BLaER1 treated with 17β-estradiol and CSF1 and Interleukin-3, amounts not matched to agents 10 nM and 100 nM (cell line): ENCODE results near the gene DNM3.
A peak's percentile ranks its signal among the peaks of the same experiment; 100 is the strongest.

Experiments
- H3K27ac ChIP-seq, 11 experiments: shearing (Covaris generic); formaldehyde crosslinking; 2 replicates each; pipeline ENCODE4 v1.8.1; 2022
- H3K27me3 ChIP-seq, 11 experiments: shearing (Covaris generic); formaldehyde crosslinking; 2 replicates each; pipeline ENCODE4 v1.8.1; 2022
- H3K36me3 ChIP-seq, 11 experiments: shearing (Covaris generic); formaldehyde crosslinking; 2 replicates each; pipeline ENCODE4 v1.8.1; 2022
- H3K4me1 ChIP-seq, 10 experiments: shearing (Covaris generic); formaldehyde crosslinking; 2 replicates each; pipeline ENCODE4 v1.8.1; 2022
- H3K4me2 ChIP-seq, 11 experiments: shearing (Covaris generic); formaldehyde crosslinking; 2 replicates each; pipeline ENCODE4 v1.8.1; 2022
- H3K4me3 ChIP-seq, 10 experiments: shearing (Covaris generic); formaldehyde crosslinking; 2 replicates each; pipeline ENCODE4 v1.8.1; 2022
- H3K9ac ChIP-seq, 11 experiments: shearing (Covaris generic); formaldehyde crosslinking; 2 replicates each; pipeline ENCODE4 v1.8.1; 2022
- H3K9me3 ChIP-seq, 11 experiments: shearing (Covaris generic); formaldehyde crosslinking; replicated peaks in 1 of 11; 2 replicates each; pipeline ENCODE4 v1.8.1; 2022
- H4K20me1 ChIP-seq, 11 experiments: shearing (Covaris generic); formaldehyde crosslinking; 2 replicates each; pipeline ENCODE4 v1.8.1; 2022
- Cebpa-rat ChIP-seq, 11 experiments: shearing (Covaris generic); IDR thresholded peaks; 2 replicates each; pipeline ENCODE4 v1.8.1; 2022

The DNM3 gene

GRCh38 chr1:171901245-171901644 is 59.9 kb downstream of the DNM3 start:
- no peak overlapping the region for H3K27ac ChIP-seq

DNA sequence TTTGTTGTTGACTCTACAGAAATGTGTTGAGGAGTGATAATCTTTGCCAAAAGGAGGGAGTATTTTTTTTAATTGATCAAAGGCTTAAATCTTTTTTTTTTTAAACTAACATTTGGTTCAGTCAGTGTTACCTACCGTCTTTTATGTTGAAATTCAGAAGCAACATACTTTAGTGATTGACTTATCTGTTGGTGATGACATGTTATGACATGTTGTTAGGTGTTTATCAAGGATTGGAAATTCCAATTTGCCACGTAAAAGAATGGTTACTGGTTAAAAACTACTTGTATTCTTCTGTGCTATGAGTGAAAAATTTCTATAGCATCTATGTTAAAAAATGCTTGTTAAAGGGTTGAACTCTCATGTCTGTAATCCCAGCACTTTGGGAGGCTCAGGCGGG is 61.2 kb downstream of the DNM3 start:
- Histone ChIP-seq H3K36me3 (no peaks in the 10 kb centered on the region), H3K27me3 (no peaks in the 10 kb centered on the region), H3K4me3 (no peak overlapping the region), H3K9ac (no peak overlapping the region), H3K4me1 (peaks cover 0 to 5% (median 0%) of the 10 kb centered on the region in 10 experiments; a peak in 1 of 20 replicates), H3K27ac (no peak overlapping the region), H3K9me3 (no peaks in the 10 kb centered on the region), H3K4me2 (no peak overlapping the region), H4K20me1 (no peaks in the 10 kb centered on the region)
- TF ChIP-seq Cebpa-rat (IDR thresholded peaks at IDR 0.05): no peak

More at GRCh38 chr1:171901245-171901644, 59.9 kb downstream of the DNM3 start:
- Histone ChIP-seq H3K9me3 (no peaks in the 10 kb centered on the region), H3K36me3 (no peaks in the 10 kb centered on the region), H4K20me1 (no peaks in the 10 kb centered on the region), H3K4me1 (peaks cover 0 to 5% (median 0%) of the 10 kb centered on the region in 10 experiments; a peak in 1 of 20 replicates), H3K9ac (no peak overlapping the region), H3K4me2 (no peak overlapping the region), H3K27me3 (no peaks in the 10 kb centered on the region), H3K4me3 (no peak overlapping the region)
- no peak for TF ChIP-seq Cebpa-rat (IDR thresholded peaks at IDR 0.05)

- no peak overlapping the region for H3K9ac ChIP-seq
- no peak overlapping the region for H3K27ac ChIP-seq
- H3K36me3 ChIP-seq: no peaks in the 10 kb centered on the region
- no peaks in the 10 kb centered on the region for H3K27me3 ChIP-seq
- peaks cover 0 to 5% (median 0%) of the 10 kb centered on the region in 10 experiments; a peak in 1 of 20 replicates for H3K4me1 ChIP-seq
- TF ChIP-seq Cebpa-rat (IDR thresholded peaks at IDR 0.05): no peak
- H3K9me3 ChIP-seq: no peaks in the 10 kb centered on the region
- no peak overlapping the region for H3K4me2 ChIP-seq
- H4K20me1 ChIP-seq: no peaks in the 10 kb centered on the region
- no peak overlapping the region for H3K4me3 ChIP-seq
These were observed 63.6 kb downstream of the DNM3 start for GRCh38 chr1:171904778-171905450.

DNA sequence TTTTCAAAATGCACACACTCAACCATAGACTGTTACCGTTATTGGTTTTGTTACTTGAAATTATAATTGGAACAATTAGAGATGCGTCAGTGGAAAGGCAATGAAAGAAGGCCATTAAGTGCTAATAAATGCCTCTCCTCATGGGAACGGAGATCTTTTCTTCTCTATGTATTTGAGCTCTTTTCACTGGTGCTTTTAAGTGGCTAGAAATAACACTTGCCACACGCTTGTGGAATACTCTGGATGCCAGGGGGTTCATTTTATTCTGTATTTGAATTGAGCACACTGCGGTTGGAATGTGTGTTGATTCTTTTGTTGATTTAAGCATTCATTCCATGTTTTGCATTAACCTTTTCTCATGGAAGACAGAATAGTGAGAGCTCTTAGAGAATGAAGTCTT is 68.4 kb downstream of the DNM3 start:
- TF ChIP-seq Cebpa-rat (IDR thresholded peaks at IDR 0.05): no peak
- no peak overlapping the region for H3K4me2 ChIP-seq
- no peak overlapping the region for H3K9ac ChIP-seq
- H3K27ac ChIP-seq: no peak overlapping the region
- H3K27me3 ChIP-seq: no peaks in the 10 kb centered on the region
- no peaks in the 10 kb centered on the region for H3K9me3 ChIP-seq
- H4K20me1 ChIP-seq: no peaks in the 10 kb centered on the region
- H3K4me3 ChIP-seq: no peak overlapping the region
- H3K4me1 ChIP-seq: peaks cover 0 to 15% (median 6%) of the 10 kb centered on the region in 10 experiments; a peak in 10 of 20 replicates
- H3K36me3 ChIP-seq: no peaks in the 10 kb centered on the region

- Histone ChIP-seq H4K20me1 (no peaks in the 10 kb centered on the region), H3K9ac (no peak overlapping the region), H3K4me1 (peaks cover 0 to 10% (median 6%) of the 10 kb centered on the region in 10 experiments; a peak in 10 of 20 replicates), H3K4me3 (no peak overlapping the region), H3K27me3 (no peaks in the 10 kb centered on the region), H3K9me3 (no peaks in the 10 kb centered on the region), H3K36me3 (no peaks in the 10 kb centered on the region), H3K4me2 (no peak overlapping the region), H3K27ac (no peak overlapping the region)
- no peak for TF ChIP-seq Cebpa-rat (IDR thresholded peaks at IDR 0.05)
These were observed 69.5 kb downstream of the DNM3 start for GRCh38 chr1:171910786-171911185.

DNA sequence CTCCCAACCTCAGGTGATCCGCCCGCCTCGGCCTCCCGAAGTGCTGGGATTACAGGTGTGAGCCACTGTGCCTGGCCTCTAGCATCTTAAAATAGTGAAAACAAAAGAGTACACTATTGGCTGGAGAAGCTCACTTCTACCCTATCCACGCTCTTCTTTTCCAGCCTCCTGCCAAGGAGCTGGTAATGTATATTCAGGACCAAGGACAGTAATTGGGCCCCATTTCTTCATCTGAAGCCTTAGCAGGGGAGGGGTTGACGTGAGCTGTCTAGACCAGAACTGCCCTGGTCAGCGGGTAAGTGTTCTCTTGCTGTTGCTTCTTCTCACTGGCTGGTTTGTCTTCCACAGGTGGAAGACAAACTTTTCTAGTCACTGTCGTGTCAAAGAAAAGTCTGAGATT is 70.2 kb downstream of the DNM3 start:
- H3K27me3 ChIP-seq: no peaks in the 10 kb centered on the region
- no peaks in the 10 kb centered on the region for H4K20me1 ChIP-seq

GRCh38 chr1:171912509-171913175 is 71.3 kb downstream of the DNM3 start:
- no peak overlapping the region for H3K27ac ChIP-seq
- H3K27me3 ChIP-seq: no peaks in the 10 kb centered on the region
- H3K4me2 ChIP-seq: no peak overlapping the region
- no peaks in the 10 kb centered on the region for H4K20me1 ChIP-seq
- H3K4me1 ChIP-seq: peaks cover 0 to 10% (median 6%) of the 10 kb centered on the region in 10 experiments; a peak in 10 of 20 replicates
- no peaks in the 10 kb centered on the region for H3K9me3 ChIP-seq
- no peaks in the 10 kb centered on the region for H3K36me3 ChIP-seq
- no peak overlapping the region for H3K9ac ChIP-seq
- no peak for TF ChIP-seq Cebpa-rat (IDR thresholded peaks at IDR 0.05)
- H3K4me3 ChIP-seq: no peak overlapping the region

More for the DNA sequence above, 70.2 kb downstream of the DNM3 start:
- Histone ChIP-seq H3K9me3 (no peaks in the 10 kb centered on the region), H3K9ac (no peak overlapping the region), H3K4me1 (peaks cover 0 to 10% (median 6%) of the 10 kb centered on the region in 10 experiments; a peak in 10 of 20 replicates), H3K4me2 (no peak overlapping the region), H3K36me3 (no peaks in the 10 kb centered on the region), H3K4me3 (no peak overlapping the region), H3K27ac (no peak overlapping the region)
- no peak for TF ChIP-seq Cebpa-rat (IDR thresholded peaks at IDR 0.05)

GRCh38 chr1:171913385-171913784 is 72.1 kb downstream of the DNM3 start:
- Histone ChIP-seq H3K9ac (no peak overlapping the region), H3K27me3 (no peaks in the 10 kb centered on the region), H4K20me1 (no peaks in the 10 kb centered on the region), H3K9me3 (no peaks in the 10 kb centered on the region), H3K27ac (no peak overlapping the region), H3K36me3 (no peaks in the 10 kb centered on the region), H3K4me3 (no peak overlapping the region), H3K4me2 (peak overlapping the region in 7 of 11 experiments; percentile 6 to 75 (median 57); a peak in 10 of 22 replicates), H3K4me1 (peaks cover 0 to 10% (median 6%) of the 10 kb centered on the region in 10 experiments; a peak in 10 of 20 replicates)
- no peak for TF ChIP-seq Cebpa-rat (IDR thresholded peaks at IDR 0.05)

DNA sequence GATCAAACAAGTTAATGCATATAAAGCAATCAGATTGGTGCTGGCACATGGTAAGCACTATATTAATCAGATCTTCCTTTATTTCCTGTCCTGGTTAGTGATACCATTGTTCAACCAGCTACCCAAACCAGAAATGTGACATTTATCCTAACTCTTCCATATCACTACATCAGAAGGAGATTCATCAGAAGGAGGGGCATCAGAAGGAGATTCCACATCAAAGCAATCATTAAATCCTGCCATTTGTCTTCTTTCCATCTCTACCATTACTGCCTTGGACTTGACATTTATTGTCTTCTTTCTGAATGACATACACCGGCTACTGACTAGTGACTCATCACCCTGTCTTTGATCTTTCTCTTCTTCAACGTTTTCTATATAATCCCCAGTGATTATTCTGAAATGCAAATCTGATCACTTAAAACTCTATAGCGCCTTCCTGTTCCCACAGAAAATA is 75.0 kb downstream of the DNM3 start:
- no peak for TF ChIP-seq Cebpa-rat (IDR thresholded peaks at IDR 0.05)
- no peak overlapping the region for H3K4me3 ChIP-seq
- no peak overlapping the region for H3K27ac ChIP-seq
- no peaks in the 10 kb centered on the region for H4K20me1 ChIP-seq
- peaks cover 0 to 10% (median 6%) of the 10 kb centered on the region in 10 experiments; a peak in 10 of 20 replicates for H3K4me1 ChIP-seq
- no peaks in the 10 kb centered on the region for H3K36me3 ChIP-seq
- no peak overlapping the region for H3K9ac ChIP-seq
- no peaks in the 10 kb centered on the region for H3K27me3 ChIP-seq
- no peak overlapping the region for H3K4me2 ChIP-seq
- H3K9me3 ChIP-seq: no peaks in the 10 kb centered on the region
